Stimulated activated CD4-positive, alpha-beta T cell treated with anti-CD3 and anti-CD28 coated beads, Interleukin-4, amount 100 ng/mL, for 48 hours (primary cell): ENCODE results near the gene ARID5B.

Source experiments
- DNase-seq, 2 donors: peaks; one replicate each; pipeline ENCODE4 v3.0.0-alpha.2; 2020; ENCODE audit warnings: low read depth in 2 of 2

ARID5B gene

DNA sequence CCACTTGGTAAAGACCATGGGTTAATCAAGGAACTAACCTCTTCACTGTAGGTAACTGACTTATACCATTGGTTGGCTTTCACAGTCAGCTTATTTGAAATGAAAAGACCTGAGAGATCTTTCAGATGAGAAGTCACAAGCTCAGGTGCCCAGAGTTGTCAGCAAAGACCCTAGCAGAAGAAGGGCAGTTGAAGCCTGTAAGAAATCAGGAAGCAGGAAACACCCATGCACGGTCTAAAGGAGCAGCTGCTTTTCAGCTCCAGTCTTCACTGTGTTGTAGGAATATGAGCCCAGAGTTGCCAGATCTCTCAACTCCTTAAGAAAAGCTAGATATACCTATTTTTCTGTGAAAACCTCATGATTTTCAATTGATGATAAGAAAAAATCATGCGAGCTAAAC, 130.0 kb downstream of the ARID5B start:
- no peak for DNase-seq

DNA sequence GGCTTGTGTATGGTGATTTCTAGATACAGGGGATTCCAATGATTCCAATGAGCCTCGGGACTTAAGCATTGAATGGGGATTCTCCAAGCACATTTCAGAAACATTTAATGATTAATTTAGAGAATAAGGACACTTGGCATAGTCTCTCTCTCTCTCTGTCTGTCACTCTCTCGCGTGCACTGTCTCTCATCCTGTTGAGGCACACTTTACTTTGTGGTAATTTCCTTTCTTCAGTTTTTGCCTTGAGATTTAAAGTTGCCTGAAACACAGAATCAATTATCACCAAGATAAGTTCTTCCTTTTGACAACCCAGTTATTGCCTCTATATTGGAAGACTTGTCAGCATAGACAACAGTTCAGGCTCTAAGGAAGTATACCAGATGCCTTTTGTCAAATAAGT, 131.6 kb downstream of the ARID5B start:
- no peak for DNase-seq

DNA sequence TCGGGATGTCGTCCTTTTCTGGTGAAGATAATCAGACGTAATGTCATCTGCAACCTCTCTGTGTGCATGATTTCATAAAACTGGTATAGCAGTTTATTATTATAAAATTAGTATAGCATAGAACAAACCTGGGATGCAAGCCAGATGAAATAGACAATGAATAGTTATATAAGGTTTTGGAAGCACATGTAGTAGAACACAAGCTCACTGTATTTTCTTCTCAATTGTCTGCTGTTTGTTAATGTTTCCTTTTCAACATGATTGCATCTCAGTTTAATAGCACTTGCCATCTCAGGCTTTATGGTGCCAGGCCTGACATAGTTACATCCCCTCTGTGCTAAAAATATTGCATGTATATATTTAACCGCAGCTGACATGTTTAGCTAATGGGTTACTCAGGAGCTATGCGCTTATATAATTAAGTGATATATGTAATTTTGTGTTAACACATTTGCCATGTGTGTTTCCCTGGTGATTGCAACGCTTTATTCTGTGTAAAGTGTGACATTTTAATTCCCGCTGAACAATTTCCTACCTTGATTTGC, 132.7 kb downstream of the ARID5B start:
- DNase-seq, result no peak

DNA sequence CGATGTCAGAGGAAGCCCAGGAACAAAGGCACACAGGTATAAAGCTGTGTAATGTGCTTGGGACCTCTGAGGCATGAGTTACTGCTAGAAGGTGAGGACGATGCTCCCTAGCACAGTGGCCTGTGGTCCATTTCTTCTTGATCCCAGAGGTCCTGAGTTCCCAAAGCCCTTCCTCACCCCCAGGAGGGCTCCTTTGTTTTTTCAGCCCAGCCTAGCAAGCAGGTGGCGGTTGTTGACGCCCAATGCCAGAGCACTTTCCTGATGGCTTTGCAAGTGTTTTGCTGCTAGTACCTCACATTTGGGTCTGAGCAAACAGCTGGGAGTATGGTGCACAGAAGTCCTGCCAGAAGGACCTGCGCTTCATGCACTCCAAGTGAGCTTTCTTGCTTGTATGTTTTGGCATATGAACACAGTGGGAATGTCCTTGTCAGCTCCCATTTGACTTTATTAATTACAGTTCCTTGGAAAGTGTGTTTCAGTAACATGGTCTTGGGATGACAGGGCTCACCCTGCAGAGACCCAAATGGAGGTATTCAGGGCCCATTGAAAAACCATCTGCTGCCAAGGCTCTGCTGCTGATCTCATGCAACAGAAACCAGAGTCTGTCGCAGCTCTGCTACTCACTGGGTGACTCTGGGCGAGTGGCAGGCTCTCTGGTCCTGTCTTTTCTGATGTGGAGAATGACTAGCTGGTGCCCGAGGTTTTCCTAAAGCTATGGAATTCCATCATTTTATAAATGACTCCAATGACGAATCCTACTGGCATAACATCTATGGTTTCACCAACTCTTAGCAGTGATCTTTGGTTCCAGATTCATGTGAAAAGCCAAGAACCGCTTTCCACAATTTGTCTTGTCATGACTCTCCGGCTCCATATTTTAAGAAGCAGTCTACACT, 134.9 kb downstream of the ARID5B start:
- no peak for DNase-seq

DNA sequence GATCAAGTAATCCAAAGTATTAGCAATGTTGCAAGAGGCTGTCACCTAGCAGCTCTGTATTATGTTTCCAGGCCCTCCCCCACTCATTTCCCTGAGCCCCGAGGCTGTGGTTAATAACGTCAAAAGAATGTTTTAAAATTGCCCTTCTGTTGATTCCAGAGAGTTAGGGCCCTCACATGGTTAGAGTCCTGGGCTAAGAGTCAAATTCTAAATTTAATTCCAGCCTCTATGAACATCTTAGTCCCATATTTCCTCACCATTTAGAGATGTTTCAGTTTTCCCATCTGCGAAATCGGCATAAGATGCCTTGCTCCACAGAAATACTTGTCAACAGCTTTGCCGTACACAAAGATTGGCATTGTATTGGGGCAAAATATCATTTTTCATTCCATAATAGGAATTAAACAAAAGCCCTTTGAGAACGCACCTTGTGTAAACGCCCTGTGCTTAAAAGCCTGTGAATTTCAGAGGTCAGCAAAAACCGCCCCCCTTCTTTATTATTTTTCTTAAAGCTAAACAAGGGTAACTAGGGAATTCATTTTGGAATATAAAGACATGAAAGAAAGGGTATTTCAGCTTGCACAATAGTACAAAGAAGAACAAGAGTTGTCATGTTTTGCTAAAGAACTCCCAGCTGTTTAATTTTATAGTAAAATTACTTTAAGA, 135.8 kb downstream of the ARID5B start:
- DNase-seq, result no peak

DNA sequence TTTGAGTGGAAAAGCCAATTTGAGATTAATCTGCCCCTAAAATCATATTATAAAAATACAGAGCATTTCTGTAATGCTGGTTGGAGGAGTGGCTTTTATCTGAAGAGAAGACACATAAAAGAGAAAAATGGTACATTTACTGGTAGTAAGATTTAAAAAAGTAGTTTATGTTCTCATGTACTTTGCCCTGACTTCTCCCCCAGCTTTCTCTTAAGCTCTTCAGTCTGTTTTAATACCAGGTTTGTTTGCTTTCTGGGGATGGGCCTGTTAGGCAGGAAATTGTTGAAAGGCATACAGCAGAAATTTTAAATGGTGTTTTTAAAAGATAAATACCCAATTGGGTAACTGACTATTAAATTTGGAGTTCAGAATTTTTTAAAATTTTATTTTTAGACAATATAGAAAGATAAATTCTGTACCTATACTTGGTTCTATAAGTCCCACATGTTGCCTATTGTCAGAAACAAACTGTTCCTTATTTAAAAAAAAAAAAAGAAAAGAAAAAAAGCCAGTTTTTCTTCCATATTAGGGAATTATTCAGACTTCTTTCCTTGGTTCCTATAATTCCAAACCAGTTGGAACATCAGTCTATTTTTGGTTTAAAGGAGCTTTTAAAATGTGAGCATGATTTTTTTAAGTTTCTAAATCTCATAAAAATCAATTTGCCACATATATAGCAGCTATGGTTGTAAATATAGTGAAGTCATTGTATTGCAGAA, 136.6 kb downstream of the ARID5B start:
- DNase-seq, result no peak

DNA sequence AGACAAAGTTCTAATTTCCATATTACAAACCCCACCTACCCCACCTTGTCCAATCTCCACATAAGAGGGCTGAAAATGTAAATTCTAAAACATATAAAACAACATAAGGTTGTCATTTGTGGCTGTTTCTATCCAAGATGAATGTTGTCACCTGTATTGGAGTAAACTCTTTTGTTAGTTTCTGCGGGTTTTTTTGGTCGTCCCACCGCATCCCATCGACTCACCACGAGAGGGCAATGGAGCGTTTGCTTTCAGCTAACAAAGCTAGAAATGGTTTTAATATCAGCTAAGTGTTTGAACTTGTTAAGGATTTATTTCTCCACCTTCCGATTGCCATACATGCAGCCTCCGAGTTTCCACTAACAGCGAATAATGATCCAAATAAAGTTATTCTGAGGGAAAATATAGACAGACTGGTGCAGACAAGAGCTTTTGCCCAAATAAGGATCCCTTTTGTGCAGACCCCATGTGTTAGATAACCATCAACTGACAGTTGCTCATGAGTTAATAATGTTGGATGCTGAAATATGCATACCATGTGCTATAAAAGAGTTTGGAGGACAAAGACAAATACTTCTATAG, 137.2 kb downstream of the ARID5B start:
- DNase-seq, result peak; percentile 52 to 63

DNA sequence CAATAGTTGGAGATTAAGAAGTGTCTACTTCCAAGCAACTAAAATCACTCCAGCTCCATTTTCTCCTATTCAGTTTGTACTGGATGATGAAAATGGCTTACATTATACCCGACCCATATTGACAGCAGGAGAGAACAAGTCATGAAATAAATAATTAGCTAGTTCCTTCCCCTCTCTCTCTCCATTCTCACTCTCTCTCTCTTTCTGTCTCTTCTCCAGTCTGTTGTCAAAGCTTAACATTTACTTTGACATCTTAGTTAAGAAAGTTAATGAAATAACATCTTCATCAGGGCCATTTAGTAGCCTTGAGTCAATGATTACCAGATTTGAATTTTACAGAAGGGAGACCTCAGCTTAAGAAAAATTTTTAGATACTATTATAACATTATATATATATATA, 138.5 kb downstream of the ARID5B start:
- no peak for DNase-seq

DNA sequence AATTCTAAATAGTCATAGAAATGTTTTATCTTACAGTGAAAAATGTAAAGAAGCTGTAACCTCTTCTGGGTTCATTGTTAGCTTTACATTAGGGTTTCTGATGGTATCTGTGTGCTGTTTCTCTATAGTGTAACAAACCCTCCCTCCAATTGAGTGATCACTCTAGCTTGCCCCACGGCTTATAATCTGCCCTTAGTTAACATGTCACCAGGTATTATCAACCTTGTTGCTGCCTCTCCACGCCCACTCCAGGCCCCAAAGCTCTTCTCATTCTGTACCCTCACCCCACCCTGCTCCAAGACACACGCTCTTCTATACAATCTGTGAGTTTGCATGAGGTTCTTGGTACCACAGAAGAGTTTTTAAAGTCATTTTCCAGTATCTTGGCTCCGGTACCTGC, 139.4 kb downstream of the ARID5B start:
- DNase-seq, result no peak

DNA sequence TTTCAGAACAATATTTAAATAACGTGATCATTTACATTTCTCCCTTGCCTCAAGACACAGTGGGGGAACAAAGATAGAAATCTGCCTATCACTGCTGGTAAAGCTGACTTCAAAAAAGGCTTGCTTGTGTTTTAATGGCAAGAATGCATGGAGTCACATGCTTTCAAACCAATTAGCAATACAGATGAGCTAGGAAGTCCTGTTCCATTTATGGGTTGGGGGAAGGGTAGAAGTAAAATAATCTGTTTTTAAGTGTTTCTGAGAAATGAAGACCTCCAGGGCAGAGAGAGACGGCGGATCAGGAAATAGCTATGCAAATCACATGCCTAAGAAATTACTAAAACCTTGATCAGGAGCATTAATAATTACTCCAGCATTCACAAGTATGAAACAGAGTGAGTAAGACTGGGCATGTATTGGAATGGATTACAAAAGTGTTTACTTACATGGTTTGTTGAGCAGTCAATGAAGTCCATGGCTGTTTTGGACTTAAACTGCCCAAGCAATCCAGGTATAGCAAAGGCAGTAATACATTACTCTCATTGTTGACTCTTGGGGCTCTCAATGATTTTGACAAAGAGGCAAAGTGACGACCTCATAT, 142.0 kb downstream of the ARID5B start:
- DNase-seq, result no peak

DNA sequence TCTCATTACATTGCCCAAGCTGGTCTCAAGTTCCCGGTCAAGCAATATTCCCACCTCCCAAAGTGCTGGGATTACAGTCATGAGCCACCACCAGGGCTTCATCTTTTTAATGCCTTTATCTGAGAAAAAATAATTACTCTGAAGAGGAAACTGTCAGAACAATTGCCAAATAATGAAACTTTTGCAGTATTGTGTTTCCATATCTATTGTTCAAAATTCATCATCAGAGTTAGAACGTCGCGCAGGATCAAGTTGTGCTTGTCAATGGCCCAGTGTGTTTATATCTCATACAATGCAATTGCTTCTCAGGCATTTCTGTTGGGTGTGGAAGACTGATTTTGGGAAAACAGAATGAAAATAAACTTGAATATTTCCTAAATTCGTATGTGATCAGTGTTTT, 143.1 kb downstream of the ARID5B start:
- no peak for DNase-seq

DNA sequence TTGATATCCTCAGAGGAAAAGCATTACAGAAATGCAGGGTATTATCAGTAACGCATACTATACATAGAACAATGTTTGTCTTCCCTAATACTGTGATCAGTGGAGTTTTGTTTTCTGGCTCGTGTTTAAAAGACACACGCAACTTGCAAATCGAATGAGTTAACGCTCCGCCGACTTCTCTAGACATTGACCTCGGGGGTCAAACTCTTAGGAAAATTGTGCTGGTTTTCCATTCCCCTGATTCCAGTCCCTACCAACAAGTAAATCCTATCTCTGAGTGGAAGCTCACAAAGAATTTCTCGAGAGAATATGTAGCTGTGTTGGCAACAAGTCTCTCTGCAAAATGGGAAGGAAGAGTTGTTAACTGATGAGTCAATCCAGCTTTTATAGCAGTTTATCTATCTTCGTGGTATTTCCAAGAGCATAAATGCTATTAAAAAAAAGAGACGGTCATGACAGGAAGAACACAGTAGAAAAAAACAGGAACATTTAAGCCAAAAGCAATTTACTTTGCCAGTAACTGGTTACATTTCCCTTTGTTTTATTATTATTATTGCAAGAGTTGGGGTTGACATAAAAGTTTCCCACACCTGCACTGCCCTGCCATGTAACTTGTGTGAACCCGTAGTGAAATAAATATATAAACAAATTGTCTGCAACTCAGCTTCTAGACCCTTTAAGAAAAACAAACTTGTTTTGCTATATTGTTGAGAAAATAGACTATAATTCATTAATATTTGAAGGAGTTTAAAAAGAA, 144.4 kb downstream of the ARID5B start:
- DNase-seq, result no peak

DNA sequence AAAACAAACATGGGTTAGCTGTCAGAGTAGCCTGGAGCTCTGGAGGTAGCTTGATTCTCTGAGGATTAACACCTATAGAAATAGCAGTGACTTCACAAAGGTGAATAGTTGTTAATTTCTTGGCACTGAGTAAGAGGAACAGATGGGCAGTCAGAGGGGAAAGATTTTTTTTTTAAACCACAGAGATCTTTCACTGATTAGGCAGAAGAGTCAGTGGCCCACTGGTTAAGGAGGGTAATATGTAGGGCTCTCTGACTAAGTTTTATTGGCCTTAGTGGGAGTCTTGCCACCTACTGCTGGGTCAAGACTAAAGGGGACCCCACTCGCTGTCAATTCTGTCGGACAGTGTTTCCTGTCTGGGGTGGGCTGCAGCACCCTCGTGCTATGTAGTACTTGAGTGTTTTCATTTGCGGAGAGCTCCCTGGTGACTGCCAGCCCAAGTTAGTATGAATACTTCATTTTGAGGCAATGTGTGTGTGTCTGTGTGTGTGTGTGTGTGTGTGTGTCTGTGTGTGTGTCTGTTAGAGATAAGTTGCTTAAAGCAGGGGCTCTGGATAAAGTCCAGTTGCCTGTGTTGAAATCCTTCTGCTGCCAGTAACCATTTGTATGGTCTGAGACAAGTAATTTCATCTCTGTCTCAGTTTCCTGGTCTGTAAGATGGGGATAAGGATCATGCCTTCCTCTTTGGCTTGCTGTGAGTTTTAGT, 145.2 kb downstream of the ARID5B start:
- DNase-seq, result no peak

DNA sequence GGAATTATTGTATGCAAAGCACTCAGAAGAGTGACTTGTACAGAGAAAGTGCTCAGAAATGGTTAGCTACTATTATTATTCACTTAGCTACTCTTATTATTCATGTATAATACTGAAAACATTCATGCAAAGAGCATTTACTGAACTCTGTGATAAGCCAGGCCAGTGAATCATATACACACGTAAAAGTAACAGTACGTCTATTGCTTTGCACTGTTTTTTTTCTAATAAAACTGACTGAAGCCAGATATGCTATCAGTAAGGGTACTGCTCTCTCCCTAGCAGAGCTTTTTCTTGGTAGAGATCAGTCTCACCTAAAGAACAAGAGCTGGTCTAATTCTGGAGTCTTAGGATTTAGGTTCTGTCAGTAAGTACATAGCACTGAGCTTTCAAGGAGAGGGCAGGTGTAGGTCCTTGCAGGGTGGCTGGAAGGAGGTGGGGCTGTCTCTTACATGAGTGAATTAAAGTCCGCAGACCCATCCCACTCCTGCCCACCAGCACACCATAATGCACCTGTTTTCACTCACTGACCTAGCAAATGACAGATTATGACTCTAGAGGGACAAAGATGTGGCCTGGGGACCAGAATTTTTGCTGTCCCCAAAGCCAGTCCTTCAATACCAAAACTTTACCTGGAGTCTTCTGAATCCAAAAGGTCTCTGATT, 145.9 kb downstream of the ARID5B start:
- no peak for DNase-seq

DNA sequence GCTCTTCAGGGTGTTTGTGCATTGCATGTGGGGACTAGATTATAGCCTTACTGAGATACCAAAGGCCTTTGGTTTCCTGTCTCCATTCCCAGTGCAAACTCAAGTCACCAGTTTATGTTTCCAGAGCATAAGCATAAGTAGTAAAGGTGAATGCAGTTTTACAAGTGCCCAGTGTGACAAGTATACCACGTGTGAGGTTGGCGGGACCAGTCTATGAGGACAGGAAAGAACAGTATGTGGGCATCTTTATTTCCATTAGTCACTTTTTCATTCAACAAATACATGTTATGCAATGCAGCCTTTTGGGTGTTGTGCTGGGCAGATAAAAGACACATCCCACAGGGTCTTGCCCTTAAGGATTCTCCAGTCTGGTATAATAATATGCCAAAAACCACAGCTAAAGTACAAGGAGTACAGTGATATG, 146.5 kb downstream of the ARID5B start:
- peak in 1 of 2 donors; percentile 47 for DNase-seq

DNA sequence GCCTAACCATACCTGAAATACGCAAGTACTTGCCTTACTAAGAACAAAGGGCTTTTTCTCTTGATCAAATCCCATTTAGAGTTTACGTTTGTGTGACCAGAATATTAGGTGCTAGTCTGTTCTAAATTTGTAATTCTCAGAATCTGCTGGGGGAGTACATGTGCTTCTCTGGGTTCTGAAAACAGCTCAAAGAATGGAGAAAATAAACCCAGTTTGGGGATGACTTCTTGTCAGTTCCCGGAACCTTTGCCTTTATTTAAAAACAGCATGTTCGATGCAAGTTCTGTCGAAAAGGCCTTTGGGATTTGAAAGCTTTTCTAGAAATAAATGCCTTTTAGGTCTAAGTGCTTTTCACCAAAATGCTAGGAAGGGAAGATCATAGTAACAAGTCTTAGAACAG, 147.0 kb downstream of the ARID5B start:
- DNase-seq, result no peak

DNA sequence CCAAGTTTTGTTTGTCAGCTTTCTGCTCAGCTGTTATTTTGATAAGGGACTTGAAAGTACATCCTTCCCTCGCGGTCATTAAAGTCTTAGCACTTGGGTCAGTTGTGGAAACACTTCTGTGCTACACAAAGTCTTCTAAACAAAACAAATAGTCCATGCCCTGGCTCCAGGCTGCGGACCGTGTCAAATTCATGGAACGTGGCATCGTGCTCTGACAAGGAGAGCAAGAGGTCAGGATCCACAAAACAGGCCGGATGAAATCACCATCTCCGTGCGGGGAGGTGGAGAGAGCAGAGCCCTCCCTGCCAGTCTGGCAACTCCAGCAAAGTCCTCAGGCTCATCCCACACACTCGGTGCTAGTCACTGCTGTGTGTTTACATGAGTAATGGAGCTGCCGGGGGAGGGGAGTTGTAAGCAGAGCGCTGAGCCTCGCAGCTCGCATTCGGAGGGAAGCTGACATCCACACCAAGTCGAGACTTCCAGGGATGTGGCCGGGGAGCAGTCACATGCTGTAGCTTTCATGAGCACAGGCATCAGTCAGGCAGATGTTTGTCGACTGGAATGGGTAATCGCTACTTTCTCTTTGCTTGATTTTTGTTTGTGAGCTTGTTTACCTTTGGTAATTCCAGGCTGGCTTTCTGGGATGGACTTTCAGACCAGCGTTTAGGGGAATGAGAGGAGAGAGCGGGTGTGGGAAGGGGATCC, 147.6 kb downstream of the ARID5B start:
- peak; percentile 68 to 81 for DNase-seq

DNA sequence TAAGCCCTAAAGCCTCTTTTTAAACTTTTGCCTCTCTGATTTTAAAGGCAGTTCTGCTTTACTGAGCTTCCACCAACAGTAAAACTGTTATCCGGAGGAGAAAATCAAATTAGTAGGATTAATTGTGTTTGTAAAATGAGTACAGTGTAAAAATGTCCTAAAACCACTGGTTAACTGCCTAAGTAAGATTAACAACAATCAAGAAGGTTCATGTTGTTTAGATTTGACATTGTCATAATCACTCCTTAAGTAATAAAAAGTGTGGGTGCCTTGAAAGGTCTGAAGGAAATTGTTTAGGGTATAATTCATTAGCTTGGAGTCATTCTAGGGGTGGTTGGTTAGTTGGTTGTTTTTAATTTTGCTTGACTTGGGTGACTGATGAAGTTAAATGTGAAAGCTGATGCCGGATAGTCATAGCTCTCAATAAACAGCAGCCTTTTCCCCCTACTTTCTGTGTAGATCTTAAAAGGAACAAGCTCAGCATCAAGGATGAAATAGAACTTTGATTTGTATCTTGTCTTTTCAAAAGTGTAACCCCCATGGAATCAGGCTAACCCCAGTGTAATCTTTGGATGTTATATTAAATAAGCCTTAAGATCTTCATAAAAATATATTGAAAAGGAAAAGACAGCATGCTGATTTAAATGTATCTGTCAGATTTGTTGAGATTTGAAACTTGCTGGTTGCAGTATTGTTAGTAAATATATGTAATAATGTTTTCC, 148.3 kb downstream of the ARID5B start:
- no peak for DNase-seq
